SK-N-SH (cell line): ENCODE measurements around the gene SP6. TPM values are rescaled to one million over a fixed set of nuclear protein-coding genes. Genes with fewer than 3 reads are reported as not detected.

ENCODE experiments used
- CTCF ChIA-PET: fragments of 300-600, 350-600 bp; formaldehyde crosslinking; extraction: SDS; loops from one replicate; lab custom pipeline; 2021; lab: Yijun Ruan, JAX
- POLR2A ChIA-PET: fragments of 350-600 bp; sonication (Branson Sonifier 250); formaldehyde crosslinking; extraction: SDS; loops from one replicate; lab custom pipeline; 2020; ENCODE audit warnings: antibody characterized with exemption, inconsistent platforms; lab: Yijun Ruan, JAX
- DNase-seq: peaks from one replicate; pipeline ENCODE4 v3.0.0; 2012
- H2AFZ ChIP-seq: fragments of 200-600 bp; sonication (generic); 2 replicates; pipeline ENCODE4 v1.8.1; 2016; ENCODE audit warnings: antibody characterized with exemption, mild to moderate bottlenecking, low read depth
- H3F3A ChIP-seq: fragments of 200-600 bp; sonication (generic); replicated peaks from 2 replicates; pipeline ENCODE3; 2016; ENCODE audit warnings: antibody characterized with exemption, mild to moderate bottlenecking; ENCODE audit not compliant: insufficient read depth
- H3K27ac ChIP-seq, 2 experiments: fragments of 200-500 bp in 1 of 2; fragments of 200-600 bp in 1 of 2; sonication (Bioruptor generic) in 1 of 2; sonication (generic), shearing (Covaris generic) in 1 of 2; 2 replicates each; pipeline versions ENCODE4 v1.5.1 to v1.6.1; 2014 to 2016; ENCODE audit warnings: low read depth in 2 of 2, inconsistent platforms in 1 of 2, low read length in 1 of 2, mild to moderate bottlenecking in 1 of 2, mixed read lengths in 1 of 2
- H3K27me3 ChIP-seq: fragments of 200-600 bp; sonication (generic), shearing (Covaris generic); 2 replicates; pipeline ENCODE4 v1.6.1; 2016; ENCODE audit warnings: mixed run types; ENCODE audit not compliant: insufficient read depth
- H3K36me3 ChIP-seq, 2 experiments: fragments of 200-500 bp in 1 of 2; fragments of 200-600 bp in 1 of 2; sonication (Bioruptor generic) in 1 of 2; sonication (generic) in 1 of 2; replicated peaks in 1 of 2; 2 replicates each; pipeline versions ENCODE3 to v1.5.1; 2014 to 2016; ENCODE audit warnings: low read length in 1 of 2, mild to moderate bottlenecking in 1 of 2; ENCODE audit not compliant: insufficient read depth in 2 of 2, control insufficient read depth in 1 of 2
- H3K4me1 ChIP-seq, 2 experiments: fragments of 200-500 bp in 1 of 2; fragments of 200-600 bp in 1 of 2; sonication (Bioruptor generic) in 1 of 2; sonication (generic), shearing (Covaris generic) in 1 of 2; 2 replicates each; pipeline versions ENCODE4 v1.5.1 to v1.6.1; 2014 to 2016; ENCODE audit warnings: low read depth in 1 of 2, low read length in 1 of 2, mixed run types in 1 of 2; ENCODE audit not compliant: insufficient read depth in 2 of 2, control insufficient read depth in 1 of 2
- H3K4me2 ChIP-seq: fragments of 200-600 bp; sonication (generic), shearing (Covaris generic); 2 replicates; pipeline ENCODE4 v1.6.1; 2017; ENCODE audit warnings: mixed run types
- H3K4me3 ChIP-seq, 2 experiments: fragments of 200-500 bp in 1 of 2; fragments of 200-600 bp in 1 of 2; sonication (Bioruptor generic) in 1 of 2; sonication (generic), shearing (Covaris generic) in 1 of 2; 2 replicates each; pipeline versions ENCODE4 v1.5.1 to v1.8.1; 2014 to 2016; ENCODE audit warnings: low read depth in 2 of 2, inconsistent platforms in 1 of 2, low read length in 1 of 2, mild to moderate bottlenecking in 1 of 2, mixed read lengths in 1 of 2, moderate library complexity in 1 of 2
- H3K79me2 ChIP-seq: fragments of 200-600 bp; sonication (generic); 2 replicates; pipeline ENCODE4 v1.8.1; 2017; ENCODE audit warnings: mild to moderate bottlenecking; ENCODE audit not compliant: insufficient read depth
- H3K9ac ChIP-seq: fragments of 200-600 bp; sonication (generic); 2 replicates; pipeline ENCODE4 v1.6.1; 2017; ENCODE audit warnings: mixed run types
- H3K9me2 ChIP-seq: fragments of 200-600 bp; sonication (generic); 2 replicates; pipeline ENCODE4 v1.6.1; 2017; ENCODE audit warnings: mixed run types
- H3K9me3 ChIP-seq: fragments of 200-600 bp; sonication (generic); 2 replicates; pipeline ENCODE4 v1.6.1; 2017; ENCODE audit warnings: mixed run types, mild to moderate bottlenecking, moderate library complexity
- H4K20me1 ChIP-seq: fragments of 200-600 bp; sonication (generic); 2 replicates; pipeline ENCODE4 v1.6.1; 2017; ENCODE audit warnings: mild to moderate bottlenecking, mixed run types; ENCODE audit not compliant: insufficient read depth
- CTCF ChIP-seq: fragments of 200-600 bp; sonication (generic); IDR thresholded peaks from 2 replicates; pipeline ENCODE4 v1.6.1; 2017; ENCODE audit warnings: antibody characterized with exemption, mild to moderate bottlenecking, moderate library complexity
- ELF1 ChIP-seq: IDR thresholded peaks from 2 replicates; pipeline ENCODE4 v1.4.0; 2012
- EZH2phosphoT487 ChIP-seq: fragments of 200-600 bp; sonication (generic); IDR thresholded peaks from 2 replicates; pipeline ENCODE4 v1.6.1; 2017; ENCODE audit warnings: low read depth, mixed run types, mild to moderate bottlenecking, antibody characterized with exemption, moderate library complexity, borderline replicate concordance
- GATA2 ChIP-seq: sonication (generic); formaldehyde crosslinking; IDR thresholded peaks from 2 replicates; pipeline ENCODE4 v1.5.0; 2020; ENCODE audit warnings: mild to moderate bottlenecking, missing genetic modification reagents
- RCOR1 ChIP-seq: fragments of 150-350 bp; IDR thresholded peaks from 2 replicates; pipeline ENCODE4 v1.6.1; 2017; ENCODE audit warnings: antibody characterized with exemption, low read length
- TAF1 ChIP-seq: IDR thresholded peaks from 2 replicates; pipeline ENCODE4 v1.6.1; 2012; ENCODE audit warnings: low read depth, mild to moderate bottlenecking, low read length, moderate library complexity, borderline replicate concordance
- TEAD4 ChIP-seq: IDR thresholded peaks from 2 replicates; pipeline ENCODE4 v1.4.0; 2012; ENCODE audit warnings: mild to moderate bottlenecking, borderline replicate concordance; ENCODE audit not compliant: insufficient read depth
- ZBTB33 ChIP-seq: IDR thresholded peaks from 2 replicates; pipeline ENCODE4 v1.4.0; 2012; ENCODE audit warnings: low read depth, borderline replicate concordance
- WGBS: methylation state at CpG from one replicate; pipeline ENCODE4 v1.1.6; 2017; ENCODE audit warnings: low lambda C conversion rate; 5-methylcytosine and 5-hydroxymethylcytosine counted together
- polyA plus RNA-seq, 3 experiments: library from polyadenylated mRNA; depleted of rRNA; stranded (reverse); fragments of >200 nt; gene quantifications; 2 replicates each; pipeline ENCODE4 v1.2.3, GENCODE V29; 2012

SP6 gene
- polyA plus RNA-seq, 1 of the 3 experiments (the other 2 are of a cell fraction), result 0.03 TPM

- ChIA-PET CTCF (interaction anchor here (1.0 kb wide), 1 partner anchor 23 kb away, joined by 3 read pairs; the partner anchor contains the start of gene SCRN2), POLR2A (no interaction called here)
- no peak for DNase-seq
- 89% methylated on average over 8 of the region's 11 CpGs for WGBS
- Histone ChIP-seq H3K27me3 (no peaks in the 10 kb centered on the region), H3K4me1 (peaks cover 11 to 26% of the 10 kb centered on the region in 2 experiments; a peak in 3 of 4 replicates), H4K20me1 (no peaks in the 10 kb centered on the region), H3K79me2 (peaks cover 12% of the 10 kb centered on the region; the same call in 1 of the 2 replicates), H2AFZ (no peak overlapping the region), H3K27ac (no peak overlapping the region), H3K9me3 (no peaks in the 10 kb centered on the region), H3K9me2 (no peaks in the 10 kb centered on the region), H3K9ac (no peak overlapping the region), H3F3A (peaks cover 2% of the 10 kb centered on the region), H3K4me3 (no peak overlapping the region), H3K4me2 (no peak overlapping the region), H3K36me3 (peaks cover 4 to 55% of the 10 kb centered on the region in 2 experiments)
- TF ChIP-seq EZH2phosphoT487, result no peak
- no peak for TF ChIP-seq GATA2 (CRISPR knock-in tag)
- no peak for TF ChIP-seq ELF1
- no peak for TF ChIP-seq TEAD4
Measured at GRCh38 chr17:47818002-47818695, 32.8 kb downstream of the SP6 start.

- Histone ChIP-seq H3K9me3 (no peaks in the 10 kb centered on the region), H3K27ac (no peak overlapping the region), H3K36me3 (peaks cover 4 to 66% of the 10 kb centered on the region in 2 experiments), H3K4me2 (no peak overlapping the region), H4K20me1 (no peaks in the 10 kb centered on the region), H3K27me3 (no peaks in the 10 kb centered on the region), H3F3A (no peaks in the 10 kb centered on the region), H3K4me1 (peaks cover 4 to 16% of the 10 kb centered on the region in 2 experiments; a peak in 1 of 4 replicates), H3K9ac (no peak overlapping the region), H3K4me3 (no peak overlapping the region), H3K9me2 (no peaks in the 10 kb centered on the region), H2AFZ (no peak overlapping the region), H3K79me2 (peaks cover 12% of the 10 kb centered on the region; the same call in 1 of the 2 replicates)
- TF ChIP-seq RCOR1, result no peak
- no peak for TF ChIP-seq CTCF
- TF ChIP-seq TAF1, result no peak
- TF ChIP-seq ELF1, result no peak
- no peak for TF ChIP-seq ZBTB33
- ChIA-PET POLR2A (no interaction called here), CTCF (interaction anchor here (0.8 to 0.9 kb wide), 2 partner anchors 27 to 153 kb away, joined by 3 read pairs; no protein-coding TSS in a partner anchor)
- 97% methylated on average over 10 of the region's 10 CpGs for WGBS
- DNase-seq, result no peak
Measured at GRCh38 chr17:47816947-47817346, 34.0 kb downstream of the SP6 start.
